Neural cell (in vitro differentiated cells): ENCODE results near the gene HJV. TPM values are rescaled to one million over a fixed set of nuclear protein-coding genes. Genes with fewer than 3 reads are reported as not detected.

Source experiments
- H2AFZ ChIP-seq: fragments of 200-600, 300-800 bp; sonication (generic), shearing (Covaris generic); 2 replicates; pipeline ENCODE4 v1.6.0; 2014; ENCODE audit warnings: low read depth, mild to moderate bottlenecking, antibody characterized with exemption, low read length, moderate library complexity
- H3F3A ChIP-seq: fragments of 200-600 bp; shearing (Covaris generic); 2 replicates; pipeline ENCODE4 v1.6.1; 2016; ENCODE audit warnings: mild to moderate bottlenecking, moderate library complexity, mixed read lengths, antibody characterized with exemption, low read length; ENCODE audit not compliant: insufficient read depth, poor library complexity, severe bottlenecking
- H3K27ac ChIP-seq: fragments of 200-600, 300-800 bp; sonication (generic), shearing (Covaris generic); 2 replicates; pipeline ENCODE4 v1.5.1; 2014; ENCODE audit warnings: mild to moderate bottlenecking, low read length, moderate library complexity
- H3K27me3 ChIP-seq: fragments of 300-800, 200-600 bp; sonication (generic), shearing (Covaris generic); 2 replicates; pipeline ENCODE4 v1.6.0; 2014; ENCODE audit warnings: mild to moderate bottlenecking, low read depth, low read length, moderate library complexity; ENCODE audit not compliant: insufficient read depth
- H3K36me3 ChIP-seq: fragments of 300-800, 200-600 bp; sonication (generic), shearing (Covaris generic); 2 replicates; pipeline ENCODE4 v1.5.1; 2014; ENCODE audit warnings: mild to moderate bottlenecking, antibody characterized with exemption, low read length, moderate library complexity; ENCODE audit not compliant: insufficient read depth
- H3K4me2 ChIP-seq: fragments of 300-800, 200-600 bp; sonication (generic), shearing (Covaris generic); 2 replicates; pipeline ENCODE4 v1.6.0; 2014; ENCODE audit warnings: mild to moderate bottlenecking, low read length
- H3K4me3 ChIP-seq: fragments of 300-800, 200-600 bp; sonication (generic), shearing (Covaris generic); 2 replicates; pipeline ENCODE4 v1.5.1; 2014; ENCODE audit warnings: mild to moderate bottlenecking, low read length, moderate library complexity
- H3K79me2 ChIP-seq: fragments of 200-600 bp; shearing (Covaris generic); replicated peaks from 2 replicates; pipeline ENCODE4 v1.6.0; 2014; ENCODE audit warnings: mild to moderate bottlenecking, low read length, moderate library complexity; ENCODE audit not compliant: insufficient read depth
- H3K9ac ChIP-seq: fragments of 300-800, 200-600 bp; sonication (generic), shearing (Covaris generic); 2 replicates; pipeline ENCODE4 v1.6.1; 2016; ENCODE audit warnings: mild to moderate bottlenecking, low read length, mixed read lengths
- H3K9me2 ChIP-seq: fragments of 200-600 bp; shearing (Covaris generic); 2 replicates; pipeline ENCODE4 v1.6.1; 2016; ENCODE audit warnings: mild to moderate bottlenecking, low read length, mixed read lengths; ENCODE audit not compliant: insufficient read depth
- H3K9me3 ChIP-seq: fragments of 200-600, 300-800 bp; sonication (generic), shearing (Covaris generic); 2 replicates; pipeline ENCODE4 v1.6.1; 2016; ENCODE audit warnings: mild to moderate bottlenecking, mixed run types, low read length, moderate library complexity, mixed read lengths
- H4K20me1 ChIP-seq: fragments of 200-600 bp; shearing (Covaris generic); 2 replicates; pipeline ENCODE4 v1.6.1; 2016; ENCODE audit warnings: mild to moderate bottlenecking, mixed run types; ENCODE audit not compliant: insufficient read depth
- CTCF ChIP-seq: fragments of 450-650 bp; IDR thresholded peaks from 2 replicates; pipeline ENCODE4 v1.5.1; 2014; ENCODE audit warnings: antibody characterized with exemption, mild to moderate bottlenecking, moderate library complexity; ENCODE audit not compliant: poor library complexity, severe bottlenecking
- EP300 ChIP-seq: fragments of 450-650 bp; conservative IDR thresholded peaks from 2 replicates; pipeline ENCODE4 v1.6.1; 2014; ENCODE audit warnings: antibody characterized with exemption, mild to moderate bottlenecking, moderate library complexity; ENCODE audit not compliant: poor library complexity, severe bottlenecking
- EZH2 ChIP-seq: fragments of 200-600, 300-800 bp; shearing (Covaris generic), sonication (generic); IDR thresholded peaks from 2 replicates; pipeline ENCODE4 v1.6.1; 2014; ENCODE audit warnings: antibody characterized with exemption, low read length, borderline replicate concordance, mild to moderate bottlenecking; ENCODE audit not compliant: insufficient read depth, poor library complexity, severe bottlenecking
- MXI1 ChIP-seq: fragments of 450-650 bp; conservative IDR thresholded peaks from 2 replicates; pipeline ENCODE4 v1.6.1; 2014; ENCODE audit warnings: antibody characterized with exemption, mild to moderate bottlenecking; ENCODE audit not compliant: poor library complexity, severe bottlenecking
- POLR2AphosphoS5 ChIP-seq: IDR thresholded peaks from 2 replicates; pipeline ENCODE4 v1.6.1; 2012
- RAD21 ChIP-seq: fragments of 450-650 bp; conservative IDR thresholded peaks from 2 replicates; pipeline ENCODE4 v1.6.1; 2014; ENCODE audit warnings: antibody characterized with exemption, mild to moderate bottlenecking, moderate library complexity
- REST ChIP-seq: IDR thresholded peaks from 2 replicates; pipeline ENCODE4 v1.6.1; 2012; ENCODE audit warnings: borderline replicate concordance
- SMC3 ChIP-seq: fragments of 450-650 bp; conservative IDR thresholded peaks from 2 replicates; pipeline ENCODE4 v1.6.1; 2014; ENCODE audit warnings: antibody characterized with exemption, mild to moderate bottlenecking, moderate library complexity; ENCODE audit not compliant: poor library complexity
- TAF1 ChIP-seq: IDR thresholded peaks from 2 replicates; pipeline ENCODE4 v1.6.1; 2012; ENCODE audit warnings: low read depth
- polyA plus RNA-seq: library from polyadenylated mRNA; depleted of rRNA; stranded (reverse); fragments of >200 nt; gene quantifications from 2 replicates; pipeline ENCODE4 v1.2.3, GENCODE V29; 2014

Gene HJV
- polyA plus RNA-seq, 1 donor from 2014 or later: not detected

- Histone ChIP-seq H3K79me2 (no peaks in the 10 kb centered on the region), H3K9ac (no peak overlapping the region), H3K9me3 (no peaks in the 10 kb centered on the region), H3K9me2 (no peaks in the 10 kb centered on the region), H2AFZ (no peak overlapping the region), H3K27ac (no peak overlapping the region), H4K20me1 (no peaks in the 10 kb centered on the region), H3F3A (no peaks in the 10 kb centered on the region), H3K4me3 (no peak overlapping the region), H3K27me3 (peaks cover 17% of the 10 kb centered on the region), H3K4me2 (no peak overlapping the region), H3K36me3 (no peaks in the 10 kb centered on the region)
- TF ChIP-seq MXI1 (no peak), POLR2AphosphoS5 (no peak), EZH2 (no peak), CTCF (no peak), SMC3 (no peak), RAD21 (no peak), REST (no peak), EP300 (no peak), TAF1 (no peak)
Measured at GRCh38 chr1:146020058-146021049, 1.2 kb downstream of the HJV start.

- Histone ChIP-seq H2AFZ (no peak overlapping the region), H3K27me3 (peaks cover 17% of the 10 kb centered on the region)
Measured at GRCh38 chr1:146019231-146020057, 2.1 kb downstream of the HJV start.

More at GRCh38 chr1:146019231-146020057, 2.1 kb downstream of the HJV start:
- Histone ChIP-seq H3K4me2 (no peak overlapping the region), H3K79me2 (no peaks in the 10 kb centered on the region), H3K27ac (no peak overlapping the region), H3K4me3 (no peak overlapping the region), H3F3A (no peaks in the 10 kb centered on the region), H4K20me1 (no peaks in the 10 kb centered on the region), H3K9me3 (no peaks in the 10 kb centered on the region), H3K9ac (no peak overlapping the region), H3K36me3 (no peaks in the 10 kb centered on the region), H3K9me2 (no peaks in the 10 kb centered on the region)
- TF ChIP-seq EZH2 (no peak), RAD21 (no peak), CTCF (no peak), MXI1 (no peak), REST (no peak), POLR2AphosphoS5 (no peak), TAF1 (no peak), SMC3 (no peak), EP300 (no peak)
